Gastrocnemius medialis (tissue), 4 donors: ENCODE data around the gene VAV2. TPM values are rescaled to one million over a fixed set of nuclear protein-coding genes. Genes with fewer than 3 reads are reported as not detected.

Source experiments
- ATAC-seq, 2 donors: fragments of 150-250 bp; one replicate each; pipeline ENCODE4 v1.9.1; 2016
- DNase-seq, 2 donors: peaks; one replicate each; pipeline ENCODE4 v3.0.0-alpha.2; 2019
- H3K27ac ChIP-seq, 4 donors: fragments of 200-600 bp; sonication (generic); 1 replicate in 1 of 4; 2 replicates in 3 of 4; pipeline ENCODE4 v1.5.1; 2016 to 2018; ENCODE audit warnings: mild to moderate bottlenecking in 2 of 4, moderate library complexity in 1 of 4
- H3K27me3 ChIP-seq, 3 donors: fragments of 200-600 bp; sonication (generic) in 2 of 3; 1 replicate in 1 of 3; 2 replicates in 2 of 3; pipeline versions ENCODE4 v1.5.1 to v1.6.0; 2016 to 2019; ENCODE audit warnings: mild to moderate bottlenecking in 1 of 3, moderate library complexity in 1 of 3
- H3K36me3 ChIP-seq, 2 donors: fragments of 200-600 bp; sonication (generic) in 1 of 2; one replicate each; pipeline ENCODE4 v1.5.1; 2017 to 2018
- H3K4me1 ChIP-seq, 2 donors: fragments of 200-600 bp; sonication (generic) in 1 of 2; one replicate each; pipeline ENCODE4 v1.5.1; 2016 to 2017; ENCODE audit warnings: mild to moderate bottlenecking in 2 of 2
- H3K4me3 ChIP-seq, 4 donors: fragments of 200-600 bp; sonication (generic) in 3 of 4; 1 replicate in 1 of 4; 2 replicates in 3 of 4; pipeline ENCODE4 v1.5.1; 2016 to 2019; ENCODE audit warnings: mild to moderate bottlenecking in 2 of 4
- H3K9me3 ChIP-seq, 3 donors: fragments of 200-600 bp; sonication (generic) in 2 of 3; 1 replicate in 1 of 3; 2 replicates in 2 of 3; pipeline ENCODE4 v1.5.1; 2016 to 2019
- POLR2A ChIP-seq, 2 donors: fragments of 450-650 bp; IDR thresholded peaks; one replicate each; pipeline ENCODE4 v1.6.1; 2017; ENCODE audit warnings: antibody characterized with exemption in 2 of 2, mild to moderate bottlenecking in 2 of 2, moderate library complexity in 2 of 2
- in situ Hi-C, 4 donors: fragments of 200-750 bp; cut with MboI; loops; one replicate each; pipeline versions ENCODE4 v1.15.0 to v1.8.0; 2017; ENCODE audit warnings: low sequenced_read_pairs in 4 of 4
- intact Hi-C: fragments of 100-400 bp; cut with DNase I; formaldehyde crosslinking; loops from one replicate; pipeline ENCODE4 v1.15.1; 2023; ENCODE audit warnings: low total_unique reads
- total RNA-seq, 4 donors: library from RNA; depleted of rRNA; stranded (reverse); fragments of >200 nt; gene quantifications; one replicate each; pipeline versions ENCODE4 v1.1.0 to v1.2.3, GENCODE V29; 2016
- TF ChIP-seq, protein P1 (sequence below), 5 experiments: fragments of 450-650 bp in 3 of 5; fragments of 200-600 bp in 2 of 5; sonication (generic) in 2 of 5; IDR thresholded peaks in 4 of 5; conservative IDR thresholded peaks in 1 of 5; 1 replicate in 4 of 5; 2 replicates in 1 of 5; pipeline ENCODE4 v1.5.1; 2016 to 2019; ENCODE audit warnings: antibody characterized with exemption in 5 of 5, mild to moderate bottlenecking in 3 of 5, moderate library complexity in 3 of 5

Gene VAV2
- total RNA-seq, 4 donors from 2014 or later: 0.51 to 1.2 (median 0.97) TPM

DNA sequence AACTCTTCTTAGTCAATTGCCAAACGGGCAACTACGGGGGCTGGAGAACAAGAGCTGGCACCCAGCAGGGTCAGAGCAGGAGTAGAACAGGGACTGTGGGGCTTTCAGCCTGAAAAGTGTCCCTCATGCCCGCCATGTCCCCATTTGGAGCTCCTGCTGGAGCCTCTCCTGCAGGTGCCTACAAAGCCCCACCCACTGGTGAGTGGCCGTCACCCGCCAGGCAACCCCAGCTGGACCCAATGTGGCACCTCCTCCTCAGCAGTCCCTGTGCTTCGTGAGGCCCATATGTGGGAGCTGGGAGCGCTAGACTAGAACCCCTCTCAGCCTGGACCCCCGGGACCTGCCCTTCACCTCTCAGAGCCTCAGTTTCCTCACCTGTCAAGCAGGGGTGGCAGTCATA, 40.9 kb downstream of the VAV2 start:
- no peak for TF ChIP-seq POLR2A (IDR thresholded peaks at IDR 0.05)
- TF ChIP-seq, protein P1, sequence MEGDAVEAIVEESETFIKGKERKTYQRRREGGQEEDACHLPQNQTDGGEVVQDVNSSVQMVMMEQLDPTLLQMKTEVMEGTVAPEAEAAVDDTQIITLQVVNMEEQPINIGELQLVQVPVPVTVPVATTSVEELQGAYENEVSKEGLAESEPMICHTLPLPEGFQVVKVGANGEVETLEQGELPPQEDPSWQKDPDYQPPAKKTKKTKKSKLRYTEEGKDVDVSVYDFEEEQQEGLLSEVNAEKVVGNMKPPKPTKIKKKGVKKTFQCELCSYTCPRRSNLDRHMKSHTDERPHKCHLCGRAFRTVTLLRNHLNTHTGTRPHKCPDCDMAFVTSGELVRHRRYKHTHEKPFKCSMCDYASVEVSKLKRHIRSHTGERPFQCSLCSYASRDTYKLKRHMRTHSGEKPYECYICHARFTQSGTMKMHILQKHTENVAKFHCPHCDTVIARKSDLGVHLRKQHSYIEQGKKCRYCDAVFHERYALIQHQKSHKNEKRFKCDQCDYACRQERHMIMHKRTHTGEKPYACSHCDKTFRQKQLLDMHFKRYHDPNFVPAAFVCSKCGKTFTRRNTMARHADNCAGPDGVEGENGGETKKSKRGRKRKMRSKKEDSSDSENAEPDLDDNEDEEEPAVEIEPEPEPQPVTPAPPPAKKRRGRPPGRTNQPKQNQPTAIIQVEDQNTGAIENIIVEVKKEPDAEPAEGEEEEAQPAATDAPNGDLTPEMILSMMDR (IDR thresholded peaks at IDR 0.05 in 4 of 5, conservative IDR thresholded peaks at IDR 0.05 in 1 of 5): no peak
- intact Hi-C loops: no loop called here
- no peaks in the 10 kb centered on the region for H3K9me3 ChIP-seq
- H3K27ac ChIP-seq: no peak overlapping the region
- H3K4me3 ChIP-seq: no peak overlapping the region
- H3K4me1 ChIP-seq: peaks cover 5% of the 10 kb centered on the region in 2 donors
- DNase-seq: no peak
- H3K27me3 ChIP-seq: peaks cover 0 to 9% (median 5%) of the 10 kb centered on the region in 3 donors
- no peaks in the 10 kb centered on the region for H3K36me3 ChIP-seq
- in situ Hi-C loops: no loop called here
- no peak for ATAC-seq

DNA sequence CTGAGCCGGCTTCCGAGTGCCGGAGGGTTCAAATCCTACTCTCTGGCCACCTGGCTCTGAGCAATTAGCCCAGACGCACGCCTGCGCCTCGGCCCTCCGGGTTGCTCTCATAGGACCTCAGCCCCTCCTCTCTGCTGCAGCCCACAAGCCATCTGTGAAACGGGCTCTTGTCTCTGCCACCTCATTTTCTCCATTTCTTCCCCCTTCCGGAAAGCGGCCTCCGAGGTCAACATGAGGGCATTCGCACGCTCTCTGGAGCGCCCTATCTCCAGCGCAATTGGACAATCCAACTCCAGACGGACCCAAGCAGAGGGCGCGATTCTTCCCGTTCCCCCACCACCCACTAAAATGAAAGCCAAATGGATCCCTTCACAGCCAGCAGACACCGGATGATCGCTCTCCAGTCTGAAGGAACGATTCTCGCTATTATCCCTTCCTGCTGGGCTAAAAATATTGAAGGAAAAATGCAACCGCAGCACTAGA, 41.5 kb downstream of the VAV2 start:
- no peak overlapping the region for H3K4me3 ChIP-seq
- TF ChIP-seq, protein P1 (IDR thresholded peaks at IDR 0.05 in 4 of 5, conservative IDR thresholded peaks at IDR 0.05 in 1 of 5): no peak
- no peak for TF ChIP-seq POLR2A (IDR thresholded peaks at IDR 0.05)
- H3K27me3 ChIP-seq: peaks cover 0 to 4% (median 3%) of the 10 kb centered on the region in 3 donors
- no peaks in the 10 kb centered on the region for H3K4me1 ChIP-seq
- in situ Hi-C loops (no loop called here), intact Hi-C loops (no loop called here)
- DNase-seq: no peak
- no peak overlapping the region for H3K27ac ChIP-seq
- H3K9me3 ChIP-seq: no peaks in the 10 kb centered on the region
- no peak for ATAC-seq
- H3K36me3 ChIP-seq: no peaks in the 10 kb centered on the region

DNA sequence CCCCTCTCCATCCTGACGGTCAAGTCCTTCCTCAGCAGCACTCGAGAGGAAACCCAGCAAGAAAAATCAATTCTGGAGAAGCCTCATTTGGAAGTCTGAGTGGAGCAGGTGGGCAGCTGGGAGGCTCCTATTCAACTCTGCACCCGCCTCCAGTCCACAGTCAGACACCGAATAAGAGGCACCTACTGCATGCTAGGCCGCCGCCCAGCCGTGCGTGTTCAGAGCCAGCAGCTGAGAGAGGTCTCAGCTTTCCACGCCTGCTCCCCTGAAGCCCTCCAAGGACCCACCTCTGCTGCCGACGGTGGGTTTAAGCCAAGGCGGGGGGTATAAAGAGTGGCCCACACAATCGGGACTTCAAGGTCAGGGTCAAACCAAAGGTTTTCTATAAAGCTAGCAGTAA, 41.9 kb downstream of the VAV2 start:
- no peak for ATAC-seq
- no peak for DNase-seq
- intact Hi-C loops: no loop called here
- in situ Hi-C loops: no loop called here
- H3K4me1 ChIP-seq: no peaks in the 10 kb centered on the region
- H3K27me3 ChIP-seq: peaks cover 0 to 4% (median 3%) of the 10 kb centered on the region in 3 donors
- TF ChIP-seq, protein P1 (IDR thresholded peaks at IDR 0.05 in 4 of 5, conservative IDR thresholded peaks at IDR 0.05 in 1 of 5): no peak
- TF ChIP-seq POLR2A (IDR thresholded peaks at IDR 0.05): no peak
- no peak overlapping the region for H3K27ac ChIP-seq
- no peak overlapping the region for H3K4me3 ChIP-seq
- no peaks in the 10 kb centered on the region for H3K9me3 ChIP-seq
- no peaks in the 10 kb centered on the region for H3K36me3 ChIP-seq

DNA sequence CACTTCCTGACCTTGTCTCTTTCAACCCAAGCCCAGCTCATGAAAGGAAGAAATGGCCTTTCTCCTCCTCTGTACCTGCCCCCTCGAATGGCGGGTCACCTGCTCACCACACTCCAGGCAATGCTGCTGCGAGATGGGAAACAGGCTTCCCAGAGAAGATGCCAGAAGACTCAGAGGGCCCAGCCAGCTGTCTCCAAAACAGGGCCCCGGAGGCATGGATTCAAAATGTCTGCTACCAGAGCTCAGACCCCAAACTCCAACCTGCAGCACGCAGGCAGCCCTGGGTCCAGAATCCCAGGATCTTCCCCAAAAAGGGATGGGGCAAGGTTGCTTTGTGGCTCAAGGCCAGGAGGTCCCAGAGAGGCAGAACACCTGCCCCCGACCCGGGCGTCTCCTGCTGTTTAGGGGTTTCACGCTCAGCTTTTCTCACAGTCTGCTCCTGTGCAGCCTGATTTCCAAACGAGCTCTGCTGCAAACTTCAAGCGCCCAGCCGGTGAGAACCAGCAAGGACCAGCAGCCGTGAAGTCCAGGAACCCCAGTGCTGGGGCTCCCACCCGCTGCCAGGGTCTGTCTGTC, 42.5 kb downstream of the VAV2 start:
- no peaks in the 10 kb centered on the region for H3K36me3 ChIP-seq
- no peaks in the 10 kb centered on the region for H3K9me3 ChIP-seq
- no peaks in the 10 kb centered on the region for H3K4me1 ChIP-seq
- TF ChIP-seq, protein P1 (IDR thresholded peaks at IDR 0.05 in 4 of 5, conservative IDR thresholded peaks at IDR 0.05 in 1 of 5): no peak
- no peak for TF ChIP-seq POLR2A (IDR thresholded peaks at IDR 0.05)
- H3K27ac ChIP-seq: no peak overlapping the region
- no peak for ATAC-seq
- peaks cover 0 to 4% (median 3%) of the 10 kb centered on the region in 3 donors for H3K27me3 ChIP-seq
- intact Hi-C loops: no loop called here
- no peak overlapping the region for H3K4me3 ChIP-seq
- no peak for DNase-seq
- in situ Hi-C loops: no loop called here
